GM19239 (cell line): ENCODE measurements around the gene SULT1A3.
"Not testable (repeated sequence)": the region's sequence is repeated elsewhere in the genome, so short reads cannot be mapped to it uniquely, and the experiment has no call there.

Experiments
- DNase-seq: peaks from one replicate; pipeline ENCODE4 v3.0.0; 2011; ENCODE audit warnings: low spot score; ENCODE audit not compliant: insufficient read length
- FAIRE-seq: peaks from 2 replicates; lab custom pipeline; 2011; peaks lifted over from hg19 to GRCh38; lab: Jason Lieb, UNC

SULT1A3 gene

GRCh38 chr16:30186444-30186781 is 12.6 kb upstream of the SULT1A3 start:
- DNase-seq = no peak

GRCh38 chr16:30186782-30187555 is 12.1 kb upstream of the SULT1A3 start:
- FAIRE-seq (peak; percentile 39), DNase-seq (no peak)

More at GRCh38 chr16:30186444-30186781, 12.6 kb upstream of the SULT1A3 start:
- FAIRE-seq = no peak

GRCh38 chr16:30187556-30187865 is 11.5 kb upstream of the SULT1A3 start:
- FAIRE-seq = no peak

GRCh38 chr16:30187971-30188561 is 11.0 kb upstream of the SULT1A3 start:
- no peak for FAIRE-seq
- no peak for DNase-seq

More at GRCh38 chr16:30187556-30187865, 11.5 kb upstream of the SULT1A3 start:
- DNase-seq = no peak

- not testable (repeated sequence) for FAIRE-seq, DNase-seq
Observed at GRCh38 chr16:30191158-30191557, 7.9 kb upstream of the SULT1A3 start.

- not testable (repeated sequence) for DNase-seq, FAIRE-seq
Observed at GRCh38 chr16:30193098-30193497, 6.0 kb upstream of the SULT1A3 start.

GRCh38 chr16:30193615-30194014 is 5.4 kb upstream of the SULT1A3 start, which contains the start of the genes BOLA2B and SLX1A:
Gene BOLA2B, minus strand, starts transcription at chr16:30193666. Its CDS starts 71 bp downstream, at chr16:30193595.
Gene SLX1A, plus strand, starts transcription at chr16:30193875. Its CDS starts 210 bp downstream, at chr16:30194085.
- DNase-seq = not testable (repeated sequence)
- FAIRE-seq = peak; percentile 99

GRCh38 chr16:30194172-30194925 is 4.7 kb upstream of the SULT1A3 start:
- DNase-seq, FAIRE-seq: not testable (repeated sequence)

- not testable (repeated sequence) for DNase-seq, FAIRE-seq
Observed at GRCh38 chr16:30197001-30197400, 2.1 kb upstream of the SULT1A3 start.

- not testable (repeated sequence) for DNase-seq, FAIRE-seq
Observed at GRCh38 chr16:30199608-30200343, 721 bp downstream of the SULT1A3 start.

- not testable (repeated sequence) for DNase-seq, FAIRE-seq
Observed at GRCh38 chr16:30205541-30206236, 6.6 kb downstream of the SULT1A3 start.

GRCh38 chr16:30206252-30206651 is 7.2 kb downstream of the SULT1A3 start:
- not testable (repeated sequence) for DNase-seq, FAIRE-seq

GRCh38 chr16:30207063-30207704 is 8.1 kb downstream of the SULT1A3 start:
- FAIRE-seq = not testable (repeated sequence)

GRCh38 chr16:30209032-30209431 is 10.0 kb downstream of the SULT1A3 start:
- FAIRE-seq = not testable (repeated sequence)

More at GRCh38 chr16:30207063-30207704, 8.1 kb downstream of the SULT1A3 start:
- not testable (repeated sequence) for DNase-seq

GRCh38 chr16:30211414-30211813 is 12.4 kb downstream of the SULT1A3 start:
- not testable (repeated sequence) for FAIRE-seq, DNase-seq

More at GRCh38 chr16:30209032-30209431, 10.0 kb downstream of the SULT1A3 start:
- DNase-seq = not testable (repeated sequence)

- FAIRE-seq, DNase-seq: not testable (repeated sequence)
Observed at GRCh38 chr16:30217082-30217481, 18.0 kb downstream of the SULT1A3 start.

- FAIRE-seq, DNase-seq: not testable (repeated sequence)
Observed at GRCh38 chr16:30248379-30248778, 49.3 kb downstream of the SULT1A3 start, which contains the start of gene NPIPB13. Gene NPIPB13, minus strand, starts transcription at chr16:30248479. Its CDS starts 2,906 bp downstream, at chr16:30245573.
